ENCODE data around the gene TSNAXIP1.
A peak's percentile ranks its signal among the peaks of the same experiment; 100 is the strongest.
"Not testable (repeated sequence)": the region's sequence is repeated elsewhere in the genome, so short reads cannot be mapped to it uniquely, and the experiment has no call there.

TSNAXIP1 gene

DNA sequence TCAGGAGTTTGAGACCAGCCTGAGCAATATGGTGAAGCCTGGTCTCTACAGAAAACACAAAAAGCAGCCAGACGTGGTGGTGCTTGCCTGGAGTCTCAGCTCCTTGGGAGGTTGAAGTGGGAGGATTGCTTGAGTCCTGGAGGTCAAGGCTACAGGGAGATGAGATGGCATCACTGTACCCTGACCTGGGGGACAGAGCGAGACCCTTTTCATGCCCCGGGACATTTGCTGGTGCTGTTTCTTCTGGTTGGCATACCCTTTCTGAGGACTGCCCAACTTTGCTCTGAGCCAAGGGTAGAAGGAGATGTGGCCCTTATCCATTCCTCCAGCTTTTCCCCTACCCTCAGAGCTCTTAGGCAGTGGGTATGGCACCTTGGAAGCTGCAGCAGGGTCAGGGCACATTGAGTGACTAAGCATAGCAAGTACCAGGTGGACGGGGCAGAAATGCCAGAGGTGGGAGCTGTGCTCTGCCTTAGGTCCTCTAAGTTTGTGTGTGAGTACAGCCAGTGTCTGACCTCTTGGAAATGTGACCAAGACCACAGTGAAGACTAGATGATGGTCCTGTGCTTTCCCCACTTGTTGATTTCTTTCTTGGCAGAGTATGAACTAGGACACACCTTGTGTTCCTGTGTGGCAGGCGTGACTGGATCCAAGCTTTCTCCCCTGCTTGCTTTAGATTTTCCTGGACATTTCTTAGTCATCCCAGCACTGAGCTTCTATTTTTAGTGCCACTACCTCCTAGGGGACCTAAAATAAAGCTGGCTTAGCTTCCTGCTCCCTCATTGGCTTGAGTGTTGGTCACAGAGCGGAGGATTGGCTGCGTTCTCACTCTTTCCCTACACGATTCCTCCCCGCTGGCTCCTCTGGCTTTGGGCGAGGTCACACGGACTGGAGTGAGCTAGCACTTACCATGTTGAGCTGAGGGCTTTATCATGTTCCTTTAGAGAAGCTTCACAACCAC, 56.2 kb downstream of the TSNAXIP1 start:
- peak; percentile 50 for DNase-seq (ENCODE audit: low spot score)

GRCh38 chr16:67864044-67864443, 57.4 kb downstream of the TSNAXIP1 start:
- not testable (repeated sequence) for DNase-seq (ENCODE audit: low spot score)

GRCh38 chr16:67864594-67864993, 57.9 kb downstream of the TSNAXIP1 start:
- DNase-seq (ENCODE audit: low spot score), result no peak

DNA sequence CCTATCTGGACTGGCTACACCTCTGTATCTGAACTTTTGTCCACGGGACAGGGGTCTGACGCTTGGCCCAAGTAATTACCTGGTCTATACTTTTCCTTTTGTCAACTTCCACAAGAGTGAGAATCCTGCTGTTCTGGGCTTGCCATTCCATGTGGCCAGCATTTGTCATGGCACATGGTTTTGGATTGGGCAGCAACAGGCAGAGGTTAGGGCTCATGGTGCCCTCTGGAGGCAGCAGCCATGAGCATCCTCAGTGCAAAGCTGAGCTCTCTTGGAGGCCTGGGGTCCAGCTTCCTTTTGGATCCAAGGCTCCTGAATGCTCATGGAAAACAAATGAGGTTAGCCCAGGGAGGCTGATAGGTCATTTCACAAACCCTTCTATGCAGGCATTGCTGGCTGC, 58.6 kb downstream of the TSNAXIP1 start:
- DNase-seq (ENCODE audit: low spot score), result peak; percentile 38

DNA sequence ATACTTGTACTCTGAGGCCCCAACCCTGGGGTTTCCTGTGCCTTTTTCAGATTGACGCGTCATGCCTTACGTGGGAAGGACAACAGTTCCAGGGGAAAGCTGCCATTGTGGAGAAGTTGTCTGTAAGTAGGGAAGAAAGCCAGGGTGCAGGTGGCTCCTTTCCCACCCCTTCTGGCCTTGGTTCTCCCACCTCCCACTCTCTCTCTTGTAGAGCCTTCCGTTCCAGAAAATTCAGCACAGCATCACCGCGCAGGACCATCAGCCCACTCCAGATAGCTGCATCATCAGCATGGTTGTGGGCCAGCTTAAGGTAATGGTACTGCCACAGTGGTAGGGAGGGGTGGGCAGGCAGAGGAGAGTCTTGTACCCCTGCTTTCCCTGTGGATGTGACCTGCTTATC, 61.6 kb downstream of the TSNAXIP1 start:
- no peak for DNase-seq (ENCODE audit: low spot score)

- no peak for DNase-seq (ENCODE audit: low spot score)
Observed at GRCh38 chr16:67869653-67870052, 63.0 kb downstream of the TSNAXIP1 start.

GRCh38 chr16:67871256-67871655, 64.6 kb downstream of the TSNAXIP1 start:
- no peak for DNase-seq (ENCODE audit: low spot score)

- DNase-seq (ENCODE audit: low spot score), result no peak
Observed at GRCh38 chr16:67872131-67872630, 65.5 kb downstream of the TSNAXIP1 start.

GRCh38 chr16:67872631-67873434, 66.1 kb downstream of the TSNAXIP1 start, which contains the start of gene EDC4:
Gene EDC4, plus strand, starts transcription at chr16:67873052. Its CDS starts 210 bp downstream, at chr16:67873262.
- peak; percentile 73 for DNase-seq (ENCODE audit: low spot score)

GRCh38 chr16:67873435-67874370, 67.0 kb downstream of the TSNAXIP1 start:
- no peak for DNase-seq (ENCODE audit: low spot score)

GRCh38 chr16:67874372-67874771, 67.7 kb downstream of the TSNAXIP1 start:
- DNase-seq (ENCODE audit: low spot score), result no peak

DNA sequence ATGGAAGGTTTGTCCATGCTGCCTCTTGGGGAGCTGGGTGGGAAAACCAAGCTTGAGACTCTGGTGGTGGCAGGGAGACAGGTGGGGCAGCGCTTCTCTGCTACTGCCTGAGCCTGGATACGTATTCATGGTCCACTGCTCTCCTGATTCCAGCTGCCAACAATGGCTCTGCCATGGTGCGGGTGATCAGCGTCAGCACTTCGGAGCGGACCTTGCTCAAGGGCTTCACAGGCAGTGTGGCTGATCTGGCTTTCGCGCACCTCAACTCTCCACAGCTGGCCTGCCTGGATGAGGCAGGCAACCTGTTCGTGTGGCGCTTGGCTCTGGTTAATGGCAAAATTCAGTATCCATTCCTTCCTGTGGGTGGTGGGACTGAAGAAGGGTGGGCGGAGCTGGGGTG, 70.4 kb downstream of the TSNAXIP1 start:
- DNase-seq (ENCODE audit: low spot score), result no peak

Data from kidney capillary endothelial cell (primary cell).